ENCODE results near the gene DNAL1. TPM values are rescaled to one million over a fixed set of nuclear protein-coding genes. Genes with fewer than 3 reads are reported as not detected.

The DNAL1 gene
- total RNA-seq, 1 experiment from 2014 or later = 28.1 TPM

DNA sequence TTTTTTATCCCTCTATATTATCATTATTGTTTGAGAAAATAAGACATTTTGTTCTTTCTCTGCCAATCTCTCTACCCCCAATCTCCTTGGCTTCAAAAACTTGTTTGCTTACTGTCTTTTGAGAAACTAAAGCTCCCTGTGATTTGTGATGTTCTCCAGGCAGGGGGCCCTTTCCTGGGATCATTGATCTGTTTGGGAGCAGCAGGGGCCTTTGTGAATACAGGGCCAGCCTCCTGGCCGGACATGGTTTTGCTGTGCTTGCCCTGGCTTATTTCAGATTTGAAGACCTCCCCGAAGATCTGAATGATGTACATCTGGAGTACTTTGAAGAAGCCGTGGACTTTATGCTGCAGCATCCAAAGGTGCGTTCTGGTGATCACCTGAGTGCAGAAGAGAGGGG is 28.0 kb upstream of the DNAL1 start:
- TF ChIP-seq, protein P1, sequence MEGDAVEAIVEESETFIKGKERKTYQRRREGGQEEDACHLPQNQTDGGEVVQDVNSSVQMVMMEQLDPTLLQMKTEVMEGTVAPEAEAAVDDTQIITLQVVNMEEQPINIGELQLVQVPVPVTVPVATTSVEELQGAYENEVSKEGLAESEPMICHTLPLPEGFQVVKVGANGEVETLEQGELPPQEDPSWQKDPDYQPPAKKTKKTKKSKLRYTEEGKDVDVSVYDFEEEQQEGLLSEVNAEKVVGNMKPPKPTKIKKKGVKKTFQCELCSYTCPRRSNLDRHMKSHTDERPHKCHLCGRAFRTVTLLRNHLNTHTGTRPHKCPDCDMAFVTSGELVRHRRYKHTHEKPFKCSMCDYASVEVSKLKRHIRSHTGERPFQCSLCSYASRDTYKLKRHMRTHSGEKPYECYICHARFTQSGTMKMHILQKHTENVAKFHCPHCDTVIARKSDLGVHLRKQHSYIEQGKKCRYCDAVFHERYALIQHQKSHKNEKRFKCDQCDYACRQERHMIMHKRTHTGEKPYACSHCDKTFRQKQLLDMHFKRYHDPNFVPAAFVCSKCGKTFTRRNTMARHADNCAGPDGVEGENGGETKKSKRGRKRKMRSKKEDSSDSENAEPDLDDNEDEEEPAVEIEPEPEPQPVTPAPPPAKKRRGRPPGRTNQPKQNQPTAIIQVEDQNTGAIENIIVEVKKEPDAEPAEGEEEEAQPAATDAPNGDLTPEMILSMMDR (conservative IDR thresholded peaks at IDR 0.05; ENCODE audit: low read depth, low read length) = no peak
- no peak for TF ChIP-seq EZH2 (IDR thresholded peaks at IDR 0.05; ENCODE audit: borderline replicate concordance, low read depth, low read length, poor library complexity, severe bottlenecking)
- DNase-seq (ENCODE audit: low spot score) = no peak
- CTCF ChIA-PET = no interaction called here
- POLR2A ChIA-PET (ENCODE audit: low non-redundant PET) = no interaction called here
- no peaks in the 10 kb centered on the region for H3K36me3 ChIP-seq (ENCODE audit: insufficient read depth, low read length, poor library complexity, severe bottlenecking)
- BruUV-seq (replicated peaks) = no TSS peak
- intact Hi-C loops (cut with micrococcal nuclease; ENCODE audit: unreplicated experiment) = no loop called here
- no peak overlapping the region for H3K27ac ChIP-seq (ENCODE audit: low read depth, low read length, poor library complexity, severe bottlenecking)
- no peaks in the 10 kb centered on the region for H3K9me3 ChIP-seq (ENCODE audit: low read depth, low read length, poor library complexity, severe bottlenecking)
- H3K4me3 ChIP-seq (ENCODE audit: low read depth, low read length, poor library complexity, severe bottlenecking) = no peak overlapping the region
- no peaks in the 10 kb centered on the region for H3K4me1 ChIP-seq (ENCODE audit: insufficient read depth, low read length, poor library complexity, severe bottlenecking)
- no peaks in the 10 kb centered on the region for H3K27me3 ChIP-seq (replicated peaks; ENCODE audit: insufficient read depth, low read depth, low read length, poor library complexity)

DNA sequence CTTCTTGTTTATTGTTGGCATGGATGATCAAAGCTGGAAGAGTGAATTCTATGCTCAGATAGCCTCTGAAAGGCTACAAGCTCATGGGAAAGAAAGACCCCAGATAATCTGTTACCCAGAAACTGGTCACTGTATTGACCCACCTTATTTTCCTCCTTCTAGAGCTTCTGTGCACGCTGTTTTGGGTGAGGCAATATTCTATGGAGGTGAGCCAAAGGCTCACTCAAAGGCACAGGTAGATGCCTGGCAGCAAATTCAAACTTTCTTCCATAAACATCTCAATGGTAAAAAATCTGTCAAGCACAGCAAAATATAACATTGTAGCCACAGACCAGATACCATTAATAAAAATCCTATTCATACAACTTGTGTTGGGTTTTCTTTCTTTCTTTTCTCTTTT is 25.3 kb upstream of the DNAL1 start:
- Histone ChIP-seq H3K36me3 (ENCODE audit: insufficient read depth, low read length, poor library complexity, severe bottlenecking) (no peaks in the 10 kb centered on the region), H3K27me3 (replicated peaks; ENCODE audit: insufficient read depth, low read depth, low read length, poor library complexity) (no peaks in the 10 kb centered on the region), H3K4me3 (ENCODE audit: low read depth, low read length, poor library complexity, severe bottlenecking) (no peak overlapping the region), H3K4me1 (ENCODE audit: insufficient read depth, low read length, poor library complexity, severe bottlenecking) (no peaks in the 10 kb centered on the region), H3K9me3 (ENCODE audit: low read depth, low read length, poor library complexity, severe bottlenecking) (no peaks in the 10 kb centered on the region), H3K27ac (ENCODE audit: low read depth, low read length, poor library complexity, severe bottlenecking) (no peak overlapping the region)
- POLR2A ChIA-PET (ENCODE audit: low non-redundant PET) = no interaction called here
- no TSS peak for BruUV-seq (replicated peaks)
- CTCF ChIA-PET = no interaction called here
- no peak for DNase-seq (ENCODE audit: low spot score)
- TF ChIP-seq, protein P1 (conservative IDR thresholded peaks at IDR 0.05; ENCODE audit: low read depth, low read length) = no peak
- TF ChIP-seq EZH2 (IDR thresholded peaks at IDR 0.05; ENCODE audit: borderline replicate concordance, low read depth, low read length, poor library complexity, severe bottlenecking) = no peak
- intact Hi-C loops (cut with micrococcal nuclease; ENCODE audit: unreplicated experiment) = no loop called here

DNA sequence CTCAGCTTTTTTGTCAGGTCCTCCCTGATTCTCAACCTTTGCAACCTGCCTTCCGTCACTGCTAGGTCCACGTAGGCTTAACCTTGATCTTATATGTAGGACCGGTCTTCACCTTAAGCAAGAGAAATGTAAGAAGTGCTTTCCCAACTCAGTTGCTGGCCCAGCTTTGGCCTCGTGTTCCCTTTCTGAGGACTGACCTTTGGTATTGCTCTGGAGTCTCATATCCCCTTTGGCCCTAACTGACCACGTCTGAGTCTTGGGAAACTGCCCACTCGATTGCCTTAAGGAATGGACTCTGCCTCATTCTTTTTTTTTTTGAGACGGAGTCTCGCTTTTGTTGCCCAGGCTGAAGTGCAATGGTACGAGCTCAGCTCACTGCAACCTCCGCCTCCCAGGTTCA is 24.5 kb upstream of the DNAL1 start:
- Histone ChIP-seq H3K9me3 (ENCODE audit: low read depth, low read length, poor library complexity, severe bottlenecking) (no peaks in the 10 kb centered on the region), H3K27ac (ENCODE audit: low read depth, low read length, poor library complexity, severe bottlenecking) (no peak overlapping the region), H3K27me3 (replicated peaks; ENCODE audit: insufficient read depth, low read depth, low read length, poor library complexity) (no peaks in the 10 kb centered on the region), H3K4me3 (ENCODE audit: low read depth, low read length, poor library complexity, severe bottlenecking) (no peak overlapping the region), H3K36me3 (ENCODE audit: insufficient read depth, low read length, poor library complexity, severe bottlenecking) (no peaks in the 10 kb centered on the region), H3K4me1 (ENCODE audit: insufficient read depth, low read length, poor library complexity, severe bottlenecking) (no peaks in the 10 kb centered on the region)
- TF ChIP-seq, protein P1 (conservative IDR thresholded peaks at IDR 0.05; ENCODE audit: low read depth, low read length) = no peak
- no peak for TF ChIP-seq EZH2 (IDR thresholded peaks at IDR 0.05; ENCODE audit: borderline replicate concordance, low read depth, low read length, poor library complexity, severe bottlenecking)
- intact Hi-C loops (cut with micrococcal nuclease; ENCODE audit: unreplicated experiment) = no loop called here
- ChIA-PET POLR2A (ENCODE audit: low non-redundant PET) (no interaction called here), CTCF (no interaction called here)
- BruUV-seq (replicated peaks) = no TSS peak
- no peak for DNase-seq (ENCODE audit: low spot score)

Measured in A673 (cell line).